ENCODE results near the gene PLPPR1. TPM values are rescaled to one million over a fixed set of nuclear protein-coding genes. Genes with fewer than 3 reads are reported as not detected.

The PLPPR1 gene
- total and polyA plus RNA-seq, 2 of the 4 experiments (the other 2 are of a cell fraction) = not detected

- WGBS, 2 experiments (ENCODE audit: extremely low coverage in 2 of 2, insufficient read length in 1 of 2) = no CpG with 5 or more reads among the region's 3 CpGs
- no TSS peak for BruUV-seq (replicated peaks)
- H3K4me2 ChIP-seq (ENCODE audit: low read depth, low read length) = no peak overlapping the region
- H3K9me3 ChIP-seq (ENCODE audit: control insufficient read depth, insufficient read depth, low read length) = no peaks in the 10 kb centered on the region
- no peak overlapping the region for H3K56ac ChIP-seq (ENCODE audit: extremely low read depth, insufficient read depth, low read length)
- H3K36me3 ChIP-seq (ENCODE audit: control insufficient read depth, insufficient read depth, low read length) = no peaks in the 10 kb centered on the region
- H4K5ac ChIP-seq (ENCODE audit: low read depth, low read length) = no peak overlapping the region
- in situ Hi-C loops (cut with MboI; ENCODE audit: low sequenced_read_pairs) = no loop called here
- no peak for DNase-seq
- no peak overlapping the region for H3K4ac ChIP-seq (ENCODE audit: low read depth, low read length)
- H3K4me1 ChIP-seq (ENCODE audit: control insufficient read depth, insufficient read depth, low read length) = no peaks in the 10 kb centered on the region
- H2BK5ac ChIP-seq (ENCODE audit: low read depth, low read length, poor library complexity, severe bottlenecking) = no peak overlapping the region
- no peaks in the 10 kb centered on the region for H4K20me1 ChIP-seq (ENCODE audit: insufficient read depth, low read length)
- H3K18ac ChIP-seq (ENCODE audit: low read depth, low read length) = no peak overlapping the region
- H2BK15ac ChIP-seq (ENCODE audit: low read depth, low read length) = no peak overlapping the region
- no peak overlapping the region for H3K9ac ChIP-seq (ENCODE audit: low read depth, low read length)
- no peaks in the 10 kb centered on the region for H3K27me3 ChIP-seq (ENCODE audit: control insufficient read depth, insufficient read depth, low read length)
- H3K27ac ChIP-seq (ENCODE audit: insufficient read depth, low read length) = no peak overlapping the region
- H4K91ac ChIP-seq (ENCODE audit: insufficient read depth, low read depth, low read length) = no peak overlapping the region
- H3K79me1 ChIP-seq (ENCODE audit: low read depth in 1 of 2, low read length in 2 of 2) = no peaks in the 10 kb centered on the region
- intact Hi-C loops (cut with micrococcal nuclease) = no loop called here
- H2BK20ac ChIP-seq (ENCODE audit: low read depth, low read length) = no peak overlapping the region
- dilution Hi-C loops (cut with HindIII; ENCODE audit: low sequenced_read_pairs, unreplicated experiment) = no loop called here
- CTCF ChIA-PET = interaction anchor here (0.9 to 2.0 kb wide), 2 partner anchors 13 to 722 kb away, joined by 3 to 9 read pairs; no protein-coding TSS in a partner anchor
- H2AK5ac ChIP-seq (ENCODE audit: low read depth, low read length) = no peak overlapping the region
- H3K9me1 ChIP-seq (ENCODE audit: insufficient read depth, low read length) = no peaks in the 10 kb centered on the region
- H4K8ac ChIP-seq (ENCODE audit: low read depth in 2 of 2, low read length in 2 of 2) = no peak overlapping the region
- POLR2A ChIA-PET (ENCODE audit: unreplicated experiment) = no interaction called here
- H3K23ac ChIP-seq (ENCODE audit: low read depth, low read length) = no peak overlapping the region
- H2AFZ ChIP-seq (replicated peaks; ENCODE audit: low read length, poor library complexity) = no peak overlapping the region
- H2AK9ac ChIP-seq (replicated peaks; ENCODE audit: low read depth, low read length, poor library complexity) = no peak overlapping the region
- TF ChIP-seq, protein P1, sequence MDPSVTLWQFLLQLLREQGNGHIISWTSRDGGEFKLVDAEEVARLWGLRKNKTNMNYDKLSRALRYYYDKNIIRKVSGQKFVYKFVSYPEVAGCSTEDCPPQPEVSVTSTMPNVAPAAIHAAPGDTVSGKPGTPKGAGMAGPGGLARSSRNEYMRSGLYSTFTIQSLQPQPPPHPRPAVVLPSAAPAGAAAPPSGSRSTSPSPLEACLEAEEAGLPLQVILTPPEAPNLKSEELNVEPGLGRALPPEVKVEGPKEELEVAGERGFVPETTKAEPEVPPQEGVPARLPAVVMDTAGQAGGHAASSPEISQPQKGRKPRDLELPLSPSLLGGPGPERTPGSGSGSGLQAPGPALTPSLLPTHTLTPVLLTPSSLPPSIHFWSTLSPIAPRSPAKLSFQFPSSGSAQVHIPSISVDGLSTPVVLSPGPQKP (IDR thresholded peaks at IDR 0.05; ENCODE audit: borderline replicate concordance, low read depth, low read length) = no peak
- TF ChIP-seq NFE2L2 (IDR thresholded peaks at IDR 0.05; ENCODE audit: low read depth, low read length) = no peak
- no peak for TF ChIP-seq CEBPB (IDR thresholded peaks at IDR 0.05; ENCODE audit: low read depth, low read length)
- no peak for TF ChIP-seq BHLHE40 (IDR thresholded peaks at IDR 0.05; ENCODE audit: low read depth, low read length)
- no peak for TF ChIP-seq CHD1 (IDR thresholded peaks at IDR 0.05; ENCODE audit: low read depth, low read length)
- TF ChIP-seq RFX5 (IDR thresholded peaks at IDR 0.05; ENCODE audit: low read depth, low read length) = no peak
- TF ChIP-seq, protein P2, sequence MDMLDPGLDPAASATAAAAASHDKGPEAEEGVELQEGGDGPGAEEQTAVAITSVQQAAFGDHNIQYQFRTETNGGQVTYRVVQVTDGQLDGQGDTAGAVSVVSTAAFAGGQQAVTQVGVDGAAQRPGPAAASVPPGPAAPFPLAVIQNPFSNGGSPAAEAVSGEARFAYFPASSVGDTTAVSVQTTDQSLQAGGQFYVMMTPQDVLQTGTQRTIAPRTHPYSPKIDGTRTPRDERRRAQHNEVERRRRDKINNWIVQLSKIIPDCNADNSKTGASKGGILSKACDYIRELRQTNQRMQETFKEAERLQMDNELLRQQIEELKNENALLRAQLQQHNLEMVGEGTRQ (IDR thresholded peaks at IDR 0.05; ENCODE audit: low read depth, low read length) = no peak
- no peak for TF ChIP-seq RAD21 (IDR thresholded peaks at IDR 0.05; ENCODE audit: low read length)
- TF ChIP-seq, protein P3, sequence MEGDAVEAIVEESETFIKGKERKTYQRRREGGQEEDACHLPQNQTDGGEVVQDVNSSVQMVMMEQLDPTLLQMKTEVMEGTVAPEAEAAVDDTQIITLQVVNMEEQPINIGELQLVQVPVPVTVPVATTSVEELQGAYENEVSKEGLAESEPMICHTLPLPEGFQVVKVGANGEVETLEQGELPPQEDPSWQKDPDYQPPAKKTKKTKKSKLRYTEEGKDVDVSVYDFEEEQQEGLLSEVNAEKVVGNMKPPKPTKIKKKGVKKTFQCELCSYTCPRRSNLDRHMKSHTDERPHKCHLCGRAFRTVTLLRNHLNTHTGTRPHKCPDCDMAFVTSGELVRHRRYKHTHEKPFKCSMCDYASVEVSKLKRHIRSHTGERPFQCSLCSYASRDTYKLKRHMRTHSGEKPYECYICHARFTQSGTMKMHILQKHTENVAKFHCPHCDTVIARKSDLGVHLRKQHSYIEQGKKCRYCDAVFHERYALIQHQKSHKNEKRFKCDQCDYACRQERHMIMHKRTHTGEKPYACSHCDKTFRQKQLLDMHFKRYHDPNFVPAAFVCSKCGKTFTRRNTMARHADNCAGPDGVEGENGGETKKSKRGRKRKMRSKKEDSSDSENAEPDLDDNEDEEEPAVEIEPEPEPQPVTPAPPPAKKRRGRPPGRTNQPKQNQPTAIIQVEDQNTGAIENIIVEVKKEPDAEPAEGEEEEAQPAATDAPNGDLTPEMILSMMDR (conservative IDR thresholded peaks at IDR 0.05; ENCODE audit: low read depth, low read length) = no peak
- no peak for TF ChIP-seq SMC3 (IDR thresholded peaks at IDR 0.05; ENCODE audit: low read depth, low read length)
- no peak for TF ChIP-seq MAZ (IDR thresholded peaks at IDR 0.05; ENCODE audit: borderline replicate concordance, low read depth, low read length)
- H3K14ac ChIP-seq (replicated peaks; ENCODE audit: low read depth, low read length) = no peak overlapping the region
- no peak overlapping the region for H2BK120ac ChIP-seq (ENCODE audit: low read depth, low read length)
- no peak for ATAC-seq (ENCODE audit: low read depth)
- no peak overlapping the region for H3K4me3 ChIP-seq (ENCODE audit: insufficient read depth, low read depth, low read length)
Measured at GRCh38 chr9:101324245-101324804, 295.8 kb downstream of the PLPPR1 start.
